Globus pallidus (tissue), 1 donor: Measurements from ENCODE around the gene BLOC1S5.

Experiments used
- DNase-seq: peaks from one replicate; pipeline ENCODE4 v3.0.0-alpha.2; 2015; ENCODE audit warnings: low spot score

BLOC1S5 gene, protein sequence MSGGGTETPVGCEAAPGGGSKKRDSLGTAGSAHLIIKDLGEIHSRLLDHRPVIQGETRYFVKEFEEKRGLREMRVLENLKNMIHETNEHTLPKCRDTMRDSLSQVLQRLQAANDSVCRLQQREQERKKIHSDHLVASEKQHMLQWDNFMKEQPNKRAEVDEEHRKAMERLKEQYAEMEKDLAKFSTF

GRCh38 chr6:8063761-8064637, at the start of gene BLOC1S5:
Gene BLOC1S5, minus strand, starts transcription at chr6:8064389. Its CDS starts 13 bp downstream, at chr6:8064376.
- DNase-seq = peak; percentile 96

GRCh38 chr6:8113131-8113654, 49.0 kb upstream of the BLOC1S5 start:
- DNase-seq = no peak

DNA sequence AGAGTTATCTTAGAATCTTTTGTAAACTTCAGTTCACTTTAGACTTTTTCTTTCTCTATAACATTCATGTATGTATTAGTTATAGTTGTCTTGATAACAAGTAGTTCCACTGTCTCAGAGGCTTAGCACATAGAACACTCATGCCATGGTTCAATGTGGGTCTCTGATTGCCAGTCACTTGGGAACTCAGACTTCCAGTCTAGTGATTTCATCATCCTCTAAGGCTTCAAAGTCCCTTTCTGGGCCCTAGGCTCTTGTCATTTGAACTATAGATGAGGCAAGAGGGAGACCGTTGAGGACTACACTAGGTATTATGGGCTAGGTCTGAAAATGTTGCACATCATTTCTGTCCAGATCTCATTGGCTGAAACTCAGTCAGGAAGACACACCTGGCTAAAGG, 46.5 kb upstream of the BLOC1S5 start:
- DNase-seq = no peak

DNA sequence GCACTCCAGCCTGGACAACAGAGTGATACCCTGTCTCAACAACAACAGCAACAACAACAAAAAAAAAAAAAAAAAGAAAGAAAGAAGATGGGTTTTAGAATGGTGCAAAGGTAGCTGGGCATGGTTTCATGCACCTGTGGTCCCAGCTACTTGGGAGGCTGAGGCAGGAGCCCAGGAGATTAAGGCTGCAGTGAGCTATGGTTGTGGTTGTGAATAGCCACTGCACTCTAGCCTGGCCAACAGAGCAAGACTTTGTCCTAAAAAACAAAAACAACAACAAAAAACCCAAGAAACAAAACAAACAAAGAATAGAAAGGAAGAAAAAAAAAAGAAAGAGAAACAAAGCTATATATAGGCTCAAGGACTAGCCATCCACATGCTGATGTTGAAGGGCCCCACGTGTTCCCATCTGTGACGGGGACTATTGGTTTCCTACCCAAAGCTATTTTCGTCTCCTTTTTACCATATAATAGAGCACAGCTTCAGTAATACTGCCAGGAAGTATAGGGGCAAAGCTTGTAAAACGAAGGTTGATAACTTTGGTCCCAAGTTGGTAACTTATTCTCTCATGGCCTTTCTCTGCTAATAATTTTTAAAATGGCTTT, 46.0 kb upstream of the BLOC1S5 start:
- DNase-seq = no peak

DNA sequence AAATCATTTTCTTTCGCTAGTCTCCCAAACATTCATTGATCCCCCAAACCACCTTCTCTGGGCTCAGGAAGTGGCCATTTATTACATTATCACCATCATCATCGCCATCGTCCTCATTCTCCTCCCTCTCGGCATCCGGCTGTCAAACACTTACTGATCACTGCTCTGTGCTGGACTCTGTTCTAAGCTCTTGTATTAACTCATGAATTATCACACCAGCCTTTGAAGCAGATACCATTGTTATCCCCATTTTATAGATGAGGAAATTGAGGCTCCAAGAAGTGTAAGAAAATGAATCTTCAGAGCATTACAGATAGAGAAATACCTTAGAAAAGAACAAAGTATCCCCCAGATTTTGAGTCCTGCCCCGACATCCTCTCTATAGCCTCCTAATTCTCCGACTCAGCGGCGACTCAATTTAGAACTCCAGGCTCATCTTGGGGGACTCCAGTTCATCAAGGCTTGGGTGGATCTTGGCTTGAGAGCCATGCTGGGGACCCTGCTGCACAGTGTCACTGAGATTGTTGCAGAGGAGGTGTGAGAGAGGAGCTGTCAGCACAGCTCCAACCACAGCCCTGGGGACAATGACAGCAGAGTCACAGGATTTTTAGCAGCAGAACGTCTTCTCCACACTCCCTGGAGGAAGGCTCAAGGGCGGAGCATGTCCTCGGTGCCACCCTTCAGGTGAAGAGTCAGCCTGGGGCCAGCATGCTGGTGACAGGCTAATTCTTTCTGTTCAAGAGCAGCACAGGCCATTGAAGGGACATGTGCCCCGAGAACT, 44.8 kb upstream of the BLOC1S5 start:
- no peak for DNase-seq

GRCh38 chr6:8108031-8108660, 44.0 kb upstream of the BLOC1S5 start:
- peak; percentile 14 for DNase-seq

DNA sequence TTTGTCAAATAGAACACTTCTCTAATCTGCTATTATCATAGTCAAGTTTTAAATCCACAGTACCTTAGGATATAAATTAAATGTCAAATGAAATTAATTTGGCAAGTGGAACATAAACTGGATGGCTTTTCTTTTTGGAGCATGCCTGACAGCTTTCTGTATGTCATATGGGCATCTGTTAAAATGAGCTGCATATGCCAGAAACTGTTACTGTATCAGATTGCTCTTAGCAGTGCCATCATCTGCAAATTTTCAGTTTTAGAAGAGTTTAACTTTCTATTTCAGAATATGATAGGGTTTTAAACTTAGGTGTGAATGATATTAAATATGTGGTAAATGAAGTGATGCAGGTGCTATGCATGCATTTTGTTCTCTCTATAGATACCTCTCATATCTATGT, 41.6 kb upstream of the BLOC1S5 start:
- no peak for DNase-seq

GRCh38 chr6:8103726-8104125, 39.5 kb upstream of the BLOC1S5 start:
- no peak for DNase-seq

- DNase-seq = peak; percentile 96
Measured at GRCh38 chr6:8102122-8102958, 38.2 kb upstream of the BLOC1S5 start, which contains the start of gene EEF1E1. Gene EEF1E1, minus strand, starts transcription at chr6:8102548. Its CDS starts 27 bp downstream, at chr6:8102521.

- DNase-seq = no peak
Measured at GRCh38 chr6:8100159-8100854, 36.1 kb upstream of the BLOC1S5 start.

GRCh38 chr6:8090650-8091049, 26.5 kb upstream of the BLOC1S5 start:
- no peak for DNase-seq

- no peak for DNase-seq
Measured at GRCh38 chr6:8088886-8089285, 24.7 kb upstream of the BLOC1S5 start.

DNA sequence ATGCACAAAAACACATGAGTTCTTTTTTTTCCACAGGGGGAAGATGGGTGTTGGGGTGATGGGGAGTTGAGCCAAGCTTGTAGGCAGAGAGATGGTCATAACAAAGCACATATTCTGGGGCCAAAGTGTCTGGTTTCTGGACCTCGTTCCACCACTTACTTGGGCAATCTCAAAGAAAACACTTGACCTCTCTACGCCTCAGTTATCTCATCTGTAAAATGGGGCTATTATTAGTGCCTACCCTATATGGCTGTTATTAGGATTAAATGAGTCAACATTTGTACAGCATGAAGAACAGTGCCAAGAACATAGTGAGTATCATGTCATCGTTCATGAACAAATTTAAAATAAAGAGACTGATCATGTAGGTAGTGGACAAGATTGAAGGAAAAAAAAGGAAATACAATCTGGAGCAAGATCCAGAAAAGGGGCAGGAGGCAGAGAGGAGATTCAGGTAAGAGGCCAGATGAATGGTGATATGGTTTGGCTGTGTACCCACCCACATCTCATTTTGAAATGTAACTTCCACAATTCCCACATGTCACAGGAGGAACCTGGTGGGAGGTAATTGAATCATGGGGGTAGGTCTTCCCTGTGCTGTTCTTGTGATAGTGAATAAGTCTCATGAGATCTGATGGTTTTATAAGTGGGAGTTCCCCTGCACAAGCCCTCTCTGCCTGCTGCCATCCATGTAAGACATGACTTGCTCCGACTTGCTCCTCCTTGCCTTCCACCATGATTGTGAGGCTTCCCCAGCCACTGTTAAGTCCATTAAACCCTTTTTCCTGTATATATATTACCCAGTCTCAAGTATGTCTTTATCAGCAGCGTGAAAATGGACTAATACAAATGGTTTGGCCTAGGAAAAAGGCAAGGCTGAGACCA, 23.9 kb upstream of the BLOC1S5 start:
- no peak for DNase-seq

DNA sequence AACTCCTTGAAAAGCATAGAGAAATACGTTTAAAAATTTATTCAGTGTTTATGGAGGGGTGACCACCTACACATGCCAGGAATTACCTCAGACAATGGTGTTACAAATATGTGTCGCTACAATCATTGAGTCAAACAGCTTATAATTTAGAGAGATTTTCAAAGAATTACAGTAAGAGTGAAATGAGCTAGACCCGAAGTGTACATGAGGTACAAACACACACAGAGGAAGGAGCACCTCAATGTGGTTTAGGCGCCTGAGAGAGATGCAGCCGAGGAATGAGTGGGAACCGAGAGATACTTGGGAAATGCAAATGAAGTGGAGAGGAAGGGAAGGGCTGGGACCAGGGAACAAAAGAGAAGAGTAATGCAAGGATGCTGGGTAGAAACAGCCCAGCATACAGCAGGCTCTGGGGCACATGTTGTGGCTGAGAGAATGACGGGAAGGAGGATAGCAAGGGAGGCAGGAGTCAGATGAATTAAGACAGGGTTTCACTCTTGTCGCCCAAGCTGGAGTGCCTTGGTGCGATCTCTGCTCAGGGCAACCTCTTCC, 22.6 kb upstream of the BLOC1S5 start:
- DNase-seq = no peak

DNA sequence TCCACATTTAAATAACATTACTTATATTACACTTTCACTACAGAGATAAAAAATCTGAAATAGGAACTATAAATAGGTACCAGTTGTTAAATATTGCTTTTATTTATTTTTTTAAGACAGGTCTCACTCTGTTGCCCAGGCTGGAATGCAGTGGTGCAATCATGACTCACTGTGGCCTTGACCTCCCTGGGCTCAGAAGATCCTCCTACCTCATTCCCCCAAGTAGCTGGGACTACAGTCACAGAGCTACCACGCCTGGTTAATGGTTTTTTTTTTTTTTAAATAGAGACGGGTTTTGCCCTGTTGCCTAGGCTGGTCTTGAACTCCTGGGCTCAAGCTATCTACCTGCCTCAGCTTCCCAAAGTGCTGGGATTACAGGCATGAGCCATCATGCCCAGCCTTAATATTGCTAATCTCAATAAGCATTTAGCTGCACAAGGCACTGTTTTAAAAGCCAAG, 20.9 kb upstream of the BLOC1S5 start:
- DNase-seq = no peak

DNA sequence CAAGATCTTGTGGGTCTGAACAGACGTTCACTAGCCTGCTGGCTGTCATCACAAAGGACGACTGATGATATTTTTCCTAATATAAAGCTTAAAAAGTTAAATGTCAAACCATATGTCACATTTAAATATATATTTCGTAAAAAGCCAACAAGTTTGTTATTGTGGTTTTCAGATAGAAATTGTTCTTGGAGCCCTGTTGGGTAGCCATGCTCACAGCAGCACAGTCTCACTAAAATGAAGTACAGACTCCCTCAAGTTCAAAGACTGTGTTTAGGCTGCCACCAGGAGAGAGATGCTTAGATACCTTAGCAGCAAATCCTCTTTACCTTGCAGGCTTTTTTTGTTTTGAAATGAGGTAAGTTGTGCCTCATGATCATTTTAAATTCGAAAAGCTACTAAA, 20.4 kb upstream of the BLOC1S5 start:
- no peak for DNase-seq

DNA sequence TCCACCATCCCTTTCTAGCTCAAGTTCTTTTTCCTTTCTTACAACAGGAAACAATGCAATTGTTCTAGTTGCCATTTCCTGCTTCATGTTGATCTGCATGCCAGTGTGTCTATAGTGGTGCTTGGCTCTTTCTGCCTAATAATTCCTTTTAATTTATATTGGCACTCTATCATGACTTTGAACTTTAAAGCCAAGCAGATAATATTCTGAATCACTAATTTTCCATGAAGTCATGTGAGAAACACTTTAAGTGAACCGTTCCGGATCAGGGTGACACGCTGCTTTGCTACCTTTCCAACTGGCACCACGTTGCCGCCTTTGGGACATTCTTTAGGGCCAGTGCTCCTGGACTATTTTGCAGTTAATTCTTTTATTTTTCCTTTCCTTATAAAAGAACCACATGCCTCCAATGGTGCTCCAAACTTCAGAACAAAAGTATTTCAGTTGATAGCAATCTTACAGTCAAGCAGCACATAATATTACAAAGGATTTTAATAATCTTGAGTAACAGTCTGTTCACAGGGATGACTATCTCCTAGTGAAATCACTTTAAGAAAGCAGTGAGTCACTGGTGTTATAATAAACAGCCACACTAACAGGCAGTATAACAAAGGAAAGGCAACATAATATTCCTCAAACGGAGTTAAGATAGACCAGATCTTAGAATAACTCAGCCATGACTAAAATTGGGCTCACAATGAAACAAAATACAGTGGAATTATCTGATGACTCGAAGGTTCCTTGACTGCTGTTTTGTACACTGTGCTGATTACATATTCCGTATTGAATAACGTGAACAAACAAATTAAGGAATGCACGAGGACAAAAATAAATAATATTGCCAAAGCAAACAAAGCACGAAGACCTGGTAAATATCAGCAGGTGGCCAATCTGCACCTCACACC, 19.0 kb upstream of the BLOC1S5 start:
- no peak for DNase-seq
